Astrocyte of the spinal cord (primary cell): ENCODE results near the gene HOXA10.

ENCODE experiments used
- DNase-seq: peaks from one replicate; pipeline ENCODE4 v3.0.0; 2011; ENCODE audit warnings: low read depth, low spot score
- H3K4me3 ChIP-seq: 2 replicates; pipeline ENCODE4 v1.5.1; 2011; ENCODE audit warnings: low read depth, mild to moderate bottlenecking, low read length, moderate library complexity
- CTCF ChIP-seq: IDR thresholded peaks from 2 replicates; pipeline ENCODE4 v1.5.1; 2012; ENCODE audit warnings: low read depth, mild to moderate bottlenecking, low read length, inconsistent platforms
- in situ Hi-C: cut with HindIII; loops from 2 replicates; pipeline ENCODE4 v1.10.0; 2017; ENCODE audit warnings: low sequenced_read_pairs

HOXA10 gene

DNA sequence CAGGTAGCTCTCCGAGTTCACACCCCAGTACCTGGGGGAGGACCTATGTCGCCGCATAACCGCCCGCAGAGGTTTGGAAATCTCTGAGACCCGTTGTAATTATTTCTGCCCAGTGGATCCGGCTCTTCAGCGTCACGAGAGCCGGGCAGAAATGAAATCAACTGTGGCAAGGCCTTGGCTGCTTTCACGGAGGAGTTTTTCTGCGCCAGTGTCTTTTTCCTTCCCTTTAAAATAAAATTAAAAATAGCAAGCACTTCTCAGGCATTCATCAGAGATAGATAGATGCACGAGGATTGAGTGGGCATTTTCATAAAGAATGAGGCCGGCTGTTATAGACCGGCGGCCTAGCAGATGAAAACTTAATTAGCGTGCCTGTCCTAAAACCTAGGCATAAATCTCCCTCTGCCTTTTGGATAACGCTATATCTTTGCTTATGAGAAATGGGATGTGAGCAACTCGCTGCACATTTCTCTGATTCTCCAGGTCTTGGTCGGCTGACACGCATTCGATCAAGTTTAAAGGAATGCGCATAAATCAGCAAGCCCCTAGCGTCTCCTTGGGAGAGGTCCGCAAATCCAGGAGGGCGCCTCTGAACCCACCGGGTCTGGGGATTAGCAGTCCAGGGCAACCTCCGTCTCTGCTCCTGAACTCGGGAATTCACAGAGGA is 19.3 kb upstream of the HOXA10 start:
- DNase-seq: no peak
- TF ChIP-seq CTCF: no peak
- no peak overlapping the region for H3K4me3 ChIP-seq
- in situ Hi-C loops: no loop called here

- H3K4me3 ChIP-seq: no peak overlapping the region
- TF ChIP-seq CTCF: no peak
- in situ Hi-C loops: no loop called here
- DNase-seq: no peak
Measured at GRCh38 chr7:27192546-27193334, 18.6 kb upstream of the HOXA10 start.

DNA sequence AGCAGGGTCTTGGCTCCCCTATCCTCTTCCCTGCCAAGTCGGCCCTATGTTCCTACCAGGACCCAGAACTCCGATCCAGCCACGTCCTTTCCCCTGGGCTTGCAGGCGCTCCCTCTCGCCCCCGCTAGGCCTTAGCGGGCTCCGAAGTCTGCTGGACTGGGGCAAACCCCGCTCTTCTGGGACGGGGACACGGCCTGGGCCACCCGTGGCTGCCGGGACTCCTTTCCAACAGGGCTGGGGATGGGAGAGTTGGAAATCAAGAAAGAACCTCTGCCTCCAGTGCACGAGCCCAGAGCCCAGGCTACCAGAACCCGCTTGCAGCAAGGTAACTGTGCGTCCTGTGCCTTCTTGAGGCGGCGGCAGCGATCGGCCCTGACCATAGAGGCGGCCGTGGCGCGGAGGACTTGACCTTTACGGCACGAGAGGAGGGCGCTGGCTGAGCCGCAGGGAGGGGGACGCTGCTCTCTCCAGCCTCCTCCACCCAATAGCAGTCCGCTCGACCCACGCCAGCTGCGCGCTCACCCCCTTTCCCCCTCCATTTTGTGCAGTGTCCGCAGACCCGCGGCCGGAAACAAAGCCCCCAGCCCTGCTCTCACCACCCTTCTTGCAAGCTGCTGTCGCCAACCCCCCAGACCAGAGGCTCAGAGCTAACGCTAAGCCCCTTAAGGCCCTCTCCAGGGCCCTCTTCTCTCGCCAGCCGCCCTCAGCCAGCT is 17.9 kb upstream of the HOXA10 start:
- no peak for DNase-seq
- H3K4me3 ChIP-seq: no peak overlapping the region
- TF ChIP-seq CTCF: no peak
- in situ Hi-C loops: no loop called here

DNA sequence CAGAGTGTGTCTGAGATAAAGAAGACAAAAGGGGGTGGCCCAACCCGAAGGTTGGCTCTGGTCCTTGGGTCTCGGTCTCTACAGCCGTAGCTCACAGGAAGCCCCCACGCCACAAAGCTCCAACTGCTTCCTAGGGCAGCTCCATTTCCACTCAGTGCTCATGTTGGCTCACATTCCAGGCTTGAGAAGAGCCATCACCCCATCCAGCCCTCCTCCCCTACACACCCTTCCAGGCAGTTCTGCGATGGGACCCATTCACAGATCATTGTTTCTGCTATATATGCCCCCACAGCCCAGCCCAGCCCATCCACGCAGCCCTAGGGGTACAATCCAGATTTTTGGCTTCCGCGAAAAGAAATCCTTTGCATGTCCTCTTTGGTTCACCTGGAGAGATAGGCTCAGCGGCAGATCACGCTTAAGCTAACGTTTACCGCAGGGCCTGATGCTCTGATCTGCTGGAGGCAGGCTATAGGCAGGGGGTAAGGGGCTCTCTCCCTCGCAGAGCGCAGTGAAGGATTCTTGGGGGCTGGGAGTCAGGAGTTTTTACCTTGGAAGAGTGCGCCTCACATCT is 17.1 kb upstream of the HOXA10 start:
- TF ChIP-seq CTCF: no peak
- in situ Hi-C loops: no loop called here
- no peak overlapping the region for H3K4me3 ChIP-seq
- no peak for DNase-seq

- in situ Hi-C loops: no loop called here
- DNase-seq: no peak
- no peak for TF ChIP-seq CTCF
- no peak overlapping the region for H3K4me3 ChIP-seq
Measured at GRCh38 chr7:27189997-27190748, 16.1 kb upstream of the HOXA10 start.

DNA sequence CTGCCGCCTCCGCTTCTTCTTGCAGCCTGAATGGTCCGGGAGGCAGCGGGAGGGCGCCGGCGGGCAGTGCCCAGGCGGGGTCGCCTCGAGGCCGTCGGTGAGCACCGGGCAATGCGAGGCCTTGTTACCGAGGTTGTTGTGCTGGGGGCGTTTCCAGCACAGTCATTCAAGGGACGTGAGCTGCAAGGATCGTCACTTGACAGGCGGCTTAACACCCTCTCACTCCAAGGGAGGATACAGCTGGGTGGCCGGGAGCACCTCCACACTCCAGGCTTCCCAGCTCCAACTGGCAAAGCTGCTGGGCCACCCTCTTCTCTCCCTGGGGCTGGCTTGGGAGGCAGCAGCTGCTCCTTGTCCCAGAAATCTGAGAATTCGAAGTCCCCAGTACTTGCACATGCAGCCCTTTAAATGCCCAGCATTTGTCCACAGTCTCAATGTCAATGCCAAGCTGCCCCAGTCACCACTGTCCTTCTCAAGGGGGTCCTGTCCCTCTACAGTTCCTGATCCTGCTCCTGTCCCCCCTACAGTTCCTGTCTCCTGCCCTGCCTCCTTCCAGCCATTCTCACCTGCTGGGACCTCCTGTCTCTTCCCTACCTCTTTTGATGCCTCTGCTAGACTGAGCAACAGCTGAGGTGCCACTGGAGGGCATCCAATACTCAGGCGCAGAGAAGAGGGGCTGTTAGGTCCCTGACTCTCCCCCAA is 15.3 kb upstream of the HOXA10 start:
- DNase-seq: no peak
- H3K4me3 ChIP-seq: no peak overlapping the region
- TF ChIP-seq CTCF: no peak
- in situ Hi-C loops: no loop called here
